Endodermal cell (in vitro differentiated cells): Measurements from ENCODE around the gene S100A1. TPM values are rescaled to one million over a fixed set of nuclear protein-coding genes. Genes with fewer than 3 reads are reported as not detected.

Experiments
- DNase-seq: peaks from one replicate; pipeline ENCODE4 v3.0.0-alpha.2; 2017
- H3K27ac ChIP-seq: 2 replicates; pipeline ENCODE4 v1.5.1; 2013; ENCODE audit warnings: mild to moderate bottlenecking, low read depth, low read length, moderate library complexity
- H3K27me3 ChIP-seq: 2 replicates; pipeline ENCODE4 v1.6.1; 2013; ENCODE audit warnings: mild to moderate bottlenecking, low read length, moderate library complexity; ENCODE audit not compliant: insufficient read depth, control insufficient read depth, poor library complexity, severe bottlenecking
- H3K36me3 ChIP-seq: 2 replicates; pipeline ENCODE4 v1.7.0; 2013; ENCODE audit warnings: mild to moderate bottlenecking, low read length, moderate library complexity; ENCODE audit not compliant: control insufficient read depth, insufficient read depth
- H3K4me1 ChIP-seq: one replicate; pipeline ENCODE4 v1.7.0; 2013; ENCODE audit warnings: low read length; ENCODE audit not compliant: control insufficient read depth, insufficient read depth
- H3K4me3 ChIP-seq: 2 replicates; pipeline ENCODE4 v1.5.1; 2013; ENCODE audit warnings: mild to moderate bottlenecking, low read length, moderate library complexity
- H3K9ac ChIP-seq: 2 replicates; pipeline ENCODE4 v1.6.1; 2013; ENCODE audit warnings: mild to moderate bottlenecking, low read length, moderate library complexity; ENCODE audit not compliant: poor library complexity, severe bottlenecking; ENCODE audit errors: extremely low read depth
- H3K9me3 ChIP-seq: 2 replicates; pipeline ENCODE4 v1.6.1; 2013; ENCODE audit warnings: mild to moderate bottlenecking, low read length, moderate library complexity; ENCODE audit not compliant: control insufficient read depth
- H3K27ac Mint-ChIP-seq: 2 replicates; pipeline ENCODE4 v1.8.0; 2020; ENCODE audit warnings: mixed read lengths
- H3K27me3 Mint-ChIP-seq: 2 replicates; pipeline ENCODE4 v1.8.0; 2021; ENCODE audit warnings: mild to moderate bottlenecking, mixed read lengths; ENCODE audit not compliant: insufficient read depth
- H3K36me3 Mint-ChIP-seq: 2 replicates; pipeline ENCODE4 v1.8.0; 2020; ENCODE audit warnings: low read depth, mixed read lengths
- H3K4me1 Mint-ChIP-seq: 2 replicates; pipeline ENCODE4 v1.8.0; 2020; ENCODE audit warnings: mixed read lengths
- H3K4me3 Mint-ChIP-seq: 2 replicates; pipeline ENCODE4 v1.8.0; 2020; ENCODE audit warnings: mild to moderate bottlenecking, moderate library complexity, mixed read lengths
- H3K9me3 Mint-ChIP-seq: 2 replicates; pipeline ENCODE4 v1.8.0; 2020; ENCODE audit warnings: mild to moderate bottlenecking, mixed read lengths
- CTCF ChIP-seq: fragments of 200-600 bp; sonication (generic); conservative IDR thresholded peaks from 2 replicates; pipeline ENCODE4 v1.5.0; 2021; ENCODE audit warnings: antibody characterized with exemption, mild to moderate bottlenecking
- WGBS, 2 experiments: methylation state at CpG; one replicate each; pipeline versions ENCODE4 v1.1.5 to v1.1.7; 2013; ENCODE audit warnings: missing lambda C conversion rate in 2 of 2, mixed read lengths in 1 of 2; ENCODE audit not compliant: insufficient coverage in 1 of 2, insufficient read length in 1 of 2; 5-methylcytosine and 5-hydroxymethylcytosine counted together
- total RNA-seq, 2 donors: library from RNA; stranded (reverse); fragmentation: NEBNext Ultra II Directional in 1 of 2; extraction: Animal tissue kit (Norgen Biotek cat#: 25700) in 1 of 2; gene quantifications; 2 replicates in 1 of 2; 3 replicates in 1 of 2; pipeline ENCODE4 v1.2.1, GENCODE V29; 2021

The S100A1 gene
- total RNA-seq, 2 donors from 2014 or later = 1.8 to 5.0 TPM

DNA sequence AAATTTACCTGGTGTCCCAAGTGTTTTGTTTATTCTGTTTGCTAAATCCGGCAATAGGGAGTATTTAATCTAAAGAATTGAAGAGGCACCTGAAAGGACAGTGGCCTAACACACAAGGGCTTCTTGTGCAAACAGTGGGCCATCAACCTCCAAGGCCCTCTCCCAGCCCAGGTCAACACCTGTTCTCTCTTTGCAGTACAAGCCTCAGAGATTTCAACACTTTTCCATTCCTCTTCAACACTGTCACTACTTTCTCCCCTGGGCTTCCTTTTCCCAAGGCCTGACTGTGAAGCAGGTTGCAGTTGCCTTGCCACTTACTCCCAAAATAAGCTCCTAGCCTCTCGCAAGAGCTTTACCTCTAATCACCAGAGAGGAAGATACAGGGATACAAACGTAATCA is 27.1 kb downstream of the S100A1 start:
- H3K9me3 Mint-ChIP-seq = no peaks in the 10 kb centered on the region
- H3K27ac Mint-ChIP-seq = peak overlapping the region; percentile 64
- H3K36me3 Mint-ChIP-seq = no peaks in the 10 kb centered on the region
- H3K36me3 ChIP-seq = no peaks in the 10 kb centered on the region
- H3K4me3 ChIP-seq = no peak overlapping the region
- H3K27ac ChIP-seq = no peak overlapping the region
- 80 to 86% methylated on average over 1 to 3 of the region's 3 CpGs for WGBS, 2 experiments
- peaks cover 15% of the 10 kb centered on the region for H3K4me1 Mint-ChIP-seq
- H3K4me1 ChIP-seq = no peaks in the 10 kb centered on the region
- no peak for TF ChIP-seq CTCF
- DNase-seq = no peak
- H3K9ac ChIP-seq = no peak overlapping the region
- H3K9me3 ChIP-seq = no peaks in the 10 kb centered on the region
- H3K27me3 ChIP-seq = no peaks in the 10 kb centered on the region
- no peak overlapping the region for H3K4me3 Mint-ChIP-seq
- peaks cover 7% of the 10 kb centered on the region for H3K27me3 Mint-ChIP-seq

DNA sequence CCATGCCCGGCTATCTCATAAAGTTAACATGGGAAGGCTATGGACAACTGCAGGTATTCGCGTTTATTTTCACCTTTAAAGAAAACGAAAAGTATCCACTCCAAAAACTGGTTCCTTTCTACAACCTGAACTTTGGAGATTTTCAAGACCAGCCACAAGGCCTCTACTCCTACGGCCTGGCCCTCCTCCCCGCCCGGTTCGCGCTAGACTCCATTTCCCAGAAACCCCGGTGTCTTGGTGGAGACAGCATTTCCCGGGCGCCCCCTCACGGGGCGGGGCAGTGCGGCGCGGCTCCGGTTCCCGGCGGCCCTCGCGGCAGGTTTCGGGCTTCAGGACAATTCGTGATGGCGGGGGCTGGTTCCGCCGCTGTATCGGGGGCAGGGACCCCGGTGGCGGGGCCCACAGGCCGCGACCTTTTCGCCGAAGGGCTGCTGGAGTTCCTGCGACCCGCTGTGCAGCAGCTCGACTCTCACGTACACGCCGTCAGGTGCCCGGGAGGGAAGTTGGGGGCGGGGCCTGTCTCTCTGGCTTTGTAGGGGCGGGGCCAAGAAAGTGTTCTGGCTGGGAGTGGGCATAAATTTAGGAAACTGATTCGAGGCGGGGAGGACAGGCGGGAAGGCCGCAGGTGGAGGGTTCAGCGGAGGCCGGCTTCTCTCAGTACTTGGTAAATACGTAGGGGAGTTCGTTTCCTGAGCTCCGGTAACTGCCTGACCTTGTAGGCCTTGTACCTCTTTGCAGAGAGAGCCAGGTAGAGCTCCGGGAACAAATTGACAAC is 30.4 kb downstream of the S100A1 start, which contains the start of gene SNAPIN:
SNAPIN (plus strand) TSS at position 304 of the 775 bp plus-strand sequence; CDS start at position 345, 41 bp downstream.
- Mint-ChIP-seq H3K9me3 (no peaks in the 10 kb centered on the region), H3K36me3 (peaks cover 27% of the 10 kb centered on the region), H3K4me1 (peaks cover 17% of the 10 kb centered on the region), H3K27me3 (peaks cover 4% of the 10 kb centered on the region), H3K27ac (peak within 1 kb of the TSS; percentile 82), H3K4me3 (peak within 1 kb of the TSS; percentile 88)
- Histone ChIP-seq H3K36me3 (peaks cover 28% of the 10 kb centered on the region), H3K9ac (peak within 1 kb of the TSS; percentile 30), H3K27me3 (no peaks in the 10 kb centered on the region), H3K27ac (peak within 1 kb of the TSS; percentile 85), H3K9me3 (no peaks in the 10 kb centered on the region), H3K4me3 (peak within 1 kb of the TSS; percentile 85), H3K4me1 (peaks cover 5% of the 10 kb centered on the region)
- WGBS, 2 experiments = 3 to 6% methylated on average over 22 to 53 of the region's 53 CpGs
- peak; percentile 97 for DNase-seq
- TF ChIP-seq CTCF = peak; percentile 30

GRCh38 chr1:153659175-153659534 is 30.9 kb downstream of the S100A1 start:
- no peaks in the 10 kb centered on the region for H3K9me3 Mint-ChIP-seq
- Histone ChIP-seq H3K27me3 (no peaks in the 10 kb centered on the region), H3K4me1 (peaks cover 5% of the 10 kb centered on the region), H3K27ac (no peak overlapping the region), H3K36me3 (peaks cover 34% of the 10 kb centered on the region), H3K4me3 (peak overlapping the region; percentile 85), H3K9me3 (no peaks in the 10 kb centered on the region), H3K9ac (peak overlapping the region; percentile 30)
- H3K4me1 Mint-ChIP-seq = peaks cover 17% of the 10 kb centered on the region
- no peak for TF ChIP-seq CTCF
- H3K27ac Mint-ChIP-seq = peak overlapping the region; percentile 82
- 53% methylated on average over 8 of the region's 8 CpGs for WGBS, 2 experiments
- H3K4me3 Mint-ChIP-seq = peak overlapping the region; percentile 88
- H3K27me3 Mint-ChIP-seq = peaks cover under 1% of the 10 kb centered on the region
- peaks cover 31% of the 10 kb centered on the region for H3K36me3 Mint-ChIP-seq
- DNase-seq = no peak
